PC-9 (cell line): ENCODE data around the gene AGBL4. TPM values are rescaled to one million over a fixed set of nuclear protein-coding genes. Genes with fewer than 3 reads are reported as not detected.
"Not testable (repeated sequence)": the region's sequence is repeated elsewhere in the genome, so short reads cannot be mapped to it uniquely, and the experiment has no call there.

ENCODE experiments used
- BruUV-seq: library from RNA; stranded (reverse); fragments of 400-500 nt; replicated peaks from 2 replicates; lab custom pipeline; 2021; lab: Mats Ljungman, UMichigan
- CTCF ChIA-PET: fragments of 300-600 bp; sonication (Branson Sonifier 250); formaldehyde crosslinking; loops from one replicate; lab custom pipeline; 2022; ENCODE audit warnings: antibody characterized with exemption; lab: Charles Lee
- POLR2A ChIA-PET: fragments of 300-600 bp; sonication (Branson Sonifier 250); formaldehyde crosslinking; loops from one replicate; lab custom pipeline; 2022; ENCODE audit warnings: antibody characterized with exemption; ENCODE audit not compliant: unreplicated experiment; lab: Charles Lee
- DNase-seq, 2 experiments: peaks; one replicate each; pipeline versions ENCODE4 v3.0.0 to v3.0.0-alpha.2; 2015 to 2022; ENCODE audit warnings: mixed read lengths in 1 of 2
- H2AFZ ChIP-seq: fragments of 200-600 bp; sonication (generic); 2 replicates; pipeline ENCODE4 v1.8.1; 2017; ENCODE audit warnings: antibody characterized with exemption
- H3F3A ChIP-seq: fragments of 200-600 bp; sonication (generic); 2 replicates; pipeline ENCODE4 v1.8.1; 2017; ENCODE audit warnings: antibody characterized with exemption, mild to moderate bottlenecking, low read depth; ENCODE audit not compliant: insufficient read depth
- H3K27ac ChIP-seq: fragments of 200-600 bp; sonication (generic); 2 replicates; pipeline ENCODE4 v1.6.1; 2016; ENCODE audit warnings: mixed run types
- H3K27me3 ChIP-seq: fragments of 200-600 bp; sonication (generic); 2 replicates; pipeline ENCODE4 v1.6.1; 2016; ENCODE audit warnings: low read depth, mixed run types; ENCODE audit not compliant: insufficient read depth
- H3K36me3 ChIP-seq: fragments of 200-600 bp; sonication (generic); 2 replicates; pipeline ENCODE4 v1.6.1; 2016; ENCODE audit warnings: low read depth, mixed run types
- H3K4me1 ChIP-seq: fragments of 200-600 bp; sonication (generic); replicated peaks from 2 replicates; pipeline ENCODE4 v1.6.1; 2016; ENCODE audit warnings: mixed run types; ENCODE audit not compliant: insufficient read depth
- H3K4me2 ChIP-seq: fragments of 200-600 bp; sonication (generic); 2 replicates; pipeline ENCODE4 v1.6.1; 2017; ENCODE audit warnings: mixed run types
- H3K4me3 ChIP-seq: fragments of 200-600 bp; sonication (generic); 2 replicates; pipeline ENCODE4 v1.6.1; 2016; ENCODE audit warnings: mixed run types
- H3K79me2 ChIP-seq: fragments of 200-600 bp; sonication (generic); 2 replicates; pipeline ENCODE4 v1.6.1; 2017; ENCODE audit warnings: low read depth, mixed run types
- H3K9me2 ChIP-seq: fragments of 200-600 bp; sonication (generic); 2 replicates; pipeline ENCODE4 v1.8.1; 2017; ENCODE audit warnings: mild to moderate bottlenecking; ENCODE audit not compliant: insufficient read depth
- H3K9me3 ChIP-seq: fragments of 200-600 bp; sonication (generic); 2 replicates; pipeline ENCODE4 v1.8.1; 2016; ENCODE audit warnings: low read depth; ENCODE audit not compliant: insufficient read depth
- H4K20me1 ChIP-seq: fragments of 200-600 bp; sonication (generic); 2 replicates; pipeline ENCODE4 v1.8.1; 2017; ENCODE audit not compliant: insufficient read depth
- CTCF ChIP-seq: fragments of 200-600 bp; sonication (generic); conservative IDR thresholded peaks from 2 replicates; pipeline ENCODE4 v1.6.1; 2017; ENCODE audit warnings: mixed run types, antibody characterized with exemption, mild to moderate bottlenecking, moderate library complexity
- EZH2 ChIP-seq: fragments of 200-600 bp; sonication (generic); IDR thresholded peaks from 2 replicates; pipeline ENCODE4 v1.8.0; 2017; ENCODE audit warnings: antibody characterized with exemption, low read depth
- intact Hi-C: fragments of 100-400 bp; cut with micrococcal nuclease; formaldehyde crosslinking; loops from one replicate; pipeline ENCODE4 v1.10.0; 2022; ENCODE audit not compliant: unreplicated experiment
- total RNA-seq: library from RNA; stranded (reverse); gene quantifications from 2 replicates; pipeline ENCODE4 v1.2.3, GENCODE V29; 2021

The AGBL4 gene
- total RNA-seq, 1 experiment from 2014 or later: not detected

DNA sequence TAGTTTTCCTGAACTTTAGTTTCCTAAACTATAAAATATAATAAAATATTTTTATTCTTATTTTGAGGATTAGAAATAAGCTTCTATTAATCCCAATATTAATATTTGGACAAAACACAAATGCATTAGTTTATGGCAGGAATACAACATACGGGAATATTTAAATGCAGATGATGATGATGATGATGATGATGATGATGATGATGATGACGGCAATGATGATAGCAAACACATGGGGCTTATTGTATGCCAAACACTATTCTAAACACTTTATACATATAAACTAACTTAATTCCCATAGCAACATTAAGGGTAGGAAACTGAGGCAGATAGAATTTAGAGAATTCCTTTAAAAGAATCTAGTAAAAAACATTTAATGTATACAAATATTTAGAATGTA is 705.5 kb downstream of the AGBL4 start:
- TF ChIP-seq CTCF (no peak), EZH2 (no peak)
- Histone ChIP-seq H3F3A (no peaks in the 10 kb centered on the region), H3K79me2 (no peaks in the 10 kb centered on the region), H2AFZ (no peak overlapping the region), H3K27ac (no peak overlapping the region), H3K9me3 (no peaks in the 10 kb centered on the region), H3K4me3 (no peak overlapping the region), H4K20me1 (no peaks in the 10 kb centered on the region), H3K4me2 (no peak overlapping the region), H3K4me1 (no peaks in the 10 kb centered on the region), H3K27me3 (no peaks in the 10 kb centered on the region), H3K9me2 (no peaks in the 10 kb centered on the region; the same call in none of the 2 replicates), H3K36me3 (no peaks in the 10 kb centered on the region)
- no TSS peak for BruUV-seq
- ChIA-PET POLR2A (no interaction called here), CTCF (no interaction called here)
- intact Hi-C loops: no loop called here
- no peak for DNase-seq

GRCh38 chr1:49307457-49307856 is 716.3 kb downstream of the AGBL4 start:
- Histone ChIP-seq H3K9me3 (no peaks in the 10 kb centered on the region; the same call in 1 of the 2 replicates), H2AFZ (no peak overlapping the region), H3K4me2 (no peak overlapping the region), H3K27me3 (no peaks in the 10 kb centered on the region), H3K79me2 (no peaks in the 10 kb centered on the region), H4K20me1 (no peaks in the 10 kb centered on the region), H3F3A (no peaks in the 10 kb centered on the region), H3K4me1 (no peaks in the 10 kb centered on the region), H3K9me2 (no peaks in the 10 kb centered on the region), H3K4me3 (no peak overlapping the region), H3K36me3 (no peaks in the 10 kb centered on the region), H3K27ac (no peak overlapping the region)
- BruUV-seq: no TSS peak
- POLR2A ChIA-PET: no interaction called here
- TF ChIP-seq CTCF: no peak
- TF ChIP-seq EZH2: no peak
- intact Hi-C loops: no loop called here
- DNase-seq: no peak
- CTCF ChIA-PET: no interaction called here

- H3K79me2 ChIP-seq: no peaks in the 10 kb centered on the region
- H3K4me2 ChIP-seq: no peak overlapping the region
- BruUV-seq: no TSS peak
- ChIA-PET POLR2A (no interaction called here), CTCF (no interaction called here)
- H3K36me3 ChIP-seq: no peaks in the 10 kb centered on the region
- no peaks in the 10 kb centered on the region for H3K4me1 ChIP-seq
- no peak for TF ChIP-seq EZH2
- TF ChIP-seq CTCF: no peak
- no peaks in the 10 kb centered on the region; the same call in 1 of the 2 replicates for H3K9me3 ChIP-seq
- H3K27me3 ChIP-seq: no peaks in the 10 kb centered on the region
- H3K27ac ChIP-seq: no peak overlapping the region
- H3K4me3 ChIP-seq: no peak overlapping the region
- no peaks in the 10 kb centered on the region for H3F3A ChIP-seq
- intact Hi-C loops: no loop called here
- no peaks in the 10 kb centered on the region for H3K9me2 ChIP-seq
- no peaks in the 10 kb centered on the region for H4K20me1 ChIP-seq
- H2AFZ ChIP-seq: no peak overlapping the region
- no peak for DNase-seq
These were observed 717.2 kb downstream of the AGBL4 start for GRCh38 chr1:49306507-49307070.

- H3K27me3 ChIP-seq, intact Hi-C loops, H3K4me1 ChIP-seq, POLR2A ChIA-PET, H3K27ac ChIP-seq, H2AFZ ChIP-seq, H3K9me2 ChIP-seq, H3K36me3 ChIP-seq, H4K20me1 ChIP-seq, H3K4me2 ChIP-seq, CTCF ChIA-PET, H3K79me2 ChIP-seq, DNase-seq, H3K9me3 ChIP-seq, H3K4me3 ChIP-seq, BruUV-seq, H3F3A ChIP-seq: not testable (repeated sequence)
These were observed 721.4 kb downstream of the AGBL4 start for GRCh38 chr1:49302400-49302799.
